Measurements from ENCODE around the gene NR6A1. TPM values are rescaled to one million over a fixed set of nuclear protein-coding genes. Genes with fewer than 3 reads are reported as not detected.

The NR6A1 gene
- polyA plus RNA-seq, 3 donors, result 0.13 to 0.61 (median 0.22) TPM

GRCh38 chr9:124799274-124800006 lies 28.3 kb upstream of the NR6A1 start:
- WGBS, 3 donors, result 49 to 88% (median 86%) methylated on average over 12 to 13 of the region's 13 CpGs
- no peak overlapping the region for H3K27ac ChIP-seq (ENCODE audit: low read depth, low read length)

GRCh38 chr9:124797343-124798103 lies 26.4 kb upstream of the NR6A1 start:
- WGBS, 3 donors, result 44 to 53% (median 45%) methylated on average over 10 of the region's 10 CpGs
- H3K27ac ChIP-seq (ENCODE audit: low read depth, low read length), result no peak overlapping the region

DNA sequence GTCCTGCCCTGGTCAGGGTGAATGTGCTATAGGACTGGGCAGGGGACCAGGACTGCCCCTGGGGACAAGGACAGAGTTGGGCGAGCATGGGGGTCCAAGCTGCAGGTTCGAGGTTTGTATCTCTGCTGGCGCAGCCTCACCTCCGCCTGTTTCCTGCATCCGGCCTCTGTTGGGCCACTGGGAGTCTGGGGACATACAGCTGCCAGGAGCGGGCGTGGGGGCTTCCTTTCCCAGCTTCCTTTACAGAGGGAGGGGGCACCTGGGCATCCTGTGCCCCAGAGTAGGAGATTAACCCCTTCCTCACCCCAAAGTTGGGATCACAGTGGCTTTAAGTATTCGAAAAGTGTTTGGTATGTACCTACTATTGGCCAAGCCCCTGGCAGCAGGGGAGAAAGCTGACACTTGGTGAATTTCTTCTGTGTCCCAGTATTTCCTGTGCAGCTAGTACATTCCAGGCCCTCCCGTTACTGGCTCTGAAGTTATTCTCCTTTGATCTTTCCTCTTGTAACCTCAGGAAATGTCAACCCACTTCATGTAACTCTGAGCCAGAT lies 24.8 kb upstream of the NR6A1 start:
- 43 to 82% (median 45%) methylated on average over 9 of the region's 9 CpGs for WGBS, 3 donors
- H3K27ac ChIP-seq (ENCODE audit: low read depth, low read length), result no peak overlapping the region

DNA sequence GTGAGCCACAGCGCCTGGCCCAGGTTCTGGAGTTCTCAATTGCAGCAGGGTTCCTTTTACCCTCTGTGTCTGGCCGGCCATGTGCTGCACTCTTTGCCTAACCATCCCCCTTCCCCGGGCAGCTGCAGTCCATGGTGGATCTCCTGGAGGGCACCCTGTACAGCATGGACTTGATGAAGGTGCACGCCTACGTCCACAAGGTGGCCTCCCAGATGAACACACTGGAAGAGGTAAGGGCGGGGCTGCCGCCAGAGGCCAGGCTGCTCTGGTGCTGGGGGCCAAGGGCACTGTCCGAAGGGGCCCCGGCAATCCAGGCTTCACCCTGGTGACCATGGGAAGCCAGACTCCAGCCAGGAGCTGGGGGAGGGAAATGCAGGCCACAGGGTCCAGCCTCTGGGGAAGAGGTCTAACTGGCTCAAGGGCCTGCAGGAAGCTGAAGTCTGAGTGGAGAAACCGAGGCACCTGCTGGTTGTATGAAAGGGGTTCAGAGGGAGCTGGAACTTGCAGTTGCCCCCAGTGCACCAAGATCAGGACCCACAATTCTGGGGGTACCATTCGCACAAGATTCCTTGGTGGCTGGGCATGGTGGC lies 23.9 kb upstream of the NR6A1 start:
- H3K27ac ChIP-seq (ENCODE audit: low read depth, low read length), result no peak overlapping the region

GRCh38 chr9:124793015-124793541 lies 22.0 kb upstream of the NR6A1 start:
- H3K27ac ChIP-seq (ENCODE audit: low read depth, low read length), result no peak overlapping the region
- WGBS, 3 donors, result 43 to 55% (median 51%) methylated on average over 9 of the region's 9 CpGs

More for the DNA sequence above, 23.9 kb upstream of the NR6A1 start:
- WGBS, 3 donors, result 54 to 81% (median 75%) methylated on average over 11 of the region's 11 CpGs

DNA sequence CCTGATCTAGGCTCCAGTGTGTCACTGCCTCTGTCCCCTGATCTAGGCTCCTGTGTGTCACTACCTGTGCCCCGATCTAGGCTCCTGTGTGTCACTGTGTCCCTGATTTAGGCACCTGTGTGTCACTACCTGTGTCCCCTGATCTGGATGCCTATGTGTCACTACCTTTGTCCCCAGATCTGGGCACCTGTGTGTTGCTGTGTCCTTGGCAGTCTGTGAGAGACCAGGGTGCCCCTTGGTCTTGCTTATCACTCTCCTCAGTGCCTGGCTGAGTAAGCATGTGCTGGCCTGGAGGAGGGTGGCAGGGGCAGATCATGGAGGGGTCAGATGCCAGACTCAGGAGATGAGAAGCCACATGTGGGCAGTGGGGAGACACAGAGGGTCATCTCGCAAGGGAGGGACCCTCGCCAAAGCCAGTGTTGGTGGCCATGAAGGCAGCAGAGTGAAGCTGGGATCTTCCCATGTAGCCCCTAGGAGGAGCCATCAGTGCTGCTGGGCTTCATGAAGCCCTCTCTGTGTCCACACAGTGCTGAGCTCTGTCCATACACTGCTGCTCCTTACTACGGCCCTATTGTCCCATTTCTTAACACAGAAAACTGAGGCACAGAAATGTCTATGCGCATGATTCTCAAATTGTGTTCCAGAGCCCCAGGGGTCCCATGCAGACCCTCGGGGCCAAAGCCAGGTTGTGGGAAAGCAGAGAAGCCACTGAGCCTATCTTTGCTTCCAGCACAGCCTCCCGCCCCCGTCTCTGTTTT lies 21.3 kb upstream of the NR6A1 start:
- no peak overlapping the region for H3K27ac ChIP-seq (ENCODE audit: low read depth, low read length)
- WGBS, 3 donors, result 80 to 84% (median 82%) methylated on average over 8 of the region's 8 CpGs

DNA sequence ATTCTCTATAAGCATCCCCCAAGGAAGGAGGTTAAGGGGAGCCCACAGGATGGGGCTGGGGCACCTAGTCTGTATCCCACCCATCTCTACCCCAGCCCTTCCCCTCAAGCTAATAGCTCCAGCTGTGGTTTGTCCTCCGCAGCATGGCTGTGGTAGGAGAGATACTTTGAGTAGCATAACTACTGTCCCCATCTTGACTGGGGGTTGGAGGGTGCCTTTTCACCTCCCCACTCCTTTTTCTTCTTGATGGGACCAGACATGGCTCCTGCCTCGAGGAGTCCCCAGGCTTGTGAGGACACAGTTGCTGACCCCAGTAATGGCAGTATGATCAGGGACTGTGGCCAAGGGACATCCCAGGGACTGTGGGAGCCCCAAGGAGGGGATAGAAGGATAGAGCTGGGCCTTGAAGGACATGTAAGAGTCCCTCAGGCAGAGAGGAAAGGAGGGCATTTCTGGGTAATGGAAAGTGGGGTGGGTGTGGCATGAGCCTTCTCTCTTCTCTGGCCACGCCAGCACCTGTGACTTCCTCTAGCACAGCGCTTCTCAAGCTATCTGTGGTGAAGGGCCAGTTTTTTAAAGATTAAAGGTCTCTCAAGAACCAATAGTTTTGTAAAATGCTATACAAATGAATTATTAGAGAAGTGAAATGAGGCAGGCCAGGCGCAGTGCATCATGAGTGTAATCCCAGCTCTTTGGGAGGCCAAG lies 19.8 kb upstream of the NR6A1 start:
- no peak overlapping the region for H3K27ac ChIP-seq (ENCODE audit: low read depth, low read length)
- 84 to 92% (median 89%) methylated on average over 5 of the region's 5 CpGs for WGBS, 3 donors

DNA sequence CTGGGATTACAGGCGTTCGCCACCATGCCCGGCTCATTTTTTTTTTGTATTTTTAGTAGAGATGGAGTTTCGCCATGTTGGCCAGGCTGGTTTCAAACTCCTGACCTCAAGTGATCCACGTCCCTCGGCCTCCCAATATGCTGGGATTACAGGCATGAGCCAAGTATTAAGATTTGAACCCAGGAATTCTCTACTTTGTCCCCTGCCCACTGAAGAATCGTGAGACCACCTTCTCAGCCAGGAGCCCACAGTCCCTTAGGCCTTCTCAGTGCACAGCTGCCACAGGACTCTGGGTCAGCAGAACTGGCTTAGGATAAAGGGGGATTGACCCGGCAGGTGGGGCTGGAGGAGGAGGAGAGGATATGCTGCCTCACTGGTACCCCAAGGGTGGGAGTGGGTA lies 19.2 kb upstream of the NR6A1 start:
- no peak overlapping the region for H3K27ac ChIP-seq (ENCODE audit: low read depth, low read length)
- whole genome bisulfite sequencing, 3 donors, result 92 to 94% (median 93%) methylated on average over 8 of the region's 8 CpGs

- H3K27ac ChIP-seq (ENCODE audit: low read depth, low read length), result no peak overlapping the region
- 85 to 95% (median 88%) methylated on average over 2 of the region's 2 CpGs for WGBS, 3 donors
These were observed 18.4 kb upstream of the NR6A1 start for GRCh38 chr9:124789531-124789930.

GRCh38 chr9:124788542-124789217 lies 17.6 kb upstream of the NR6A1 start:
- H3K27ac ChIP-seq (ENCODE audit: low read depth, low read length), result no peak overlapping the region
- 90 to 97% (median 97%) methylated on average over 3 of the region's 3 CpGs for WGBS, 3 donors

DNA sequence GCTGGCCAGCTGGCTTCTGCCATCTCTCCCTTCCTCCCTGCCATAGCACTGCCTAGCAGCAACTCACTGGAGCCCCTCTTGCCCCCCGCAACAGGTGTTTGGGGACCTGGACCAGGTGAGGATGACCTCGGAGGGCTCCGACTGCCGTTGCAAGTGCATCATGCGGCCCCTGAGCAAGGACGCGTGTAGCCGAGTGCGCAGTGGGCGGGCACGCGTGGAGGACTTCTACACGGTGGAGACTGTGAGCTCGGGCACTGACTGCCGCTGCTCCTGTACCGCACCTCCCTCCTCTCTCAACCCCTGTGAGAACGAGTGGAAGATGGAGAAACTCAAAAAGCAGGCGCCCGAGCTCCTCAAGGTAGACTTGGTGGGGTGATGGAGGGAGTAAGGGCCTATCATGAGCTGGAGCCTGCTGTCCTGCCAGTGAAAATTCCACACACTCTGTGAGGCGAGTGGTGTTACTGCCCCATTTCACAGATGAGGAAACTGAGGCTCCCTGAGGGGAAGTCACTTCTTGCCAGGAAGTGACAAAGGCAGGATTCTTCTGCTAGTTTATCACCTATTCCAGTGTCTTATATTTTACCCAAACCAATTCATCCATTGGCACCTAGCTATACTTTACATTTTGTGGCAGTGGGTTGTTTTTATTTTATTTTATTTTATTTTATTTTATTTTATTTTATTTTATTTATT lies 15.9 kb upstream of the NR6A1 start:
- H3K27ac ChIP-seq (ENCODE audit: low read depth, low read length), result no peak overlapping the region
- 95 to 96% (median 95%) methylated on average over 20 of the region's 20 CpGs for WGBS, 3 donors

DNA sequence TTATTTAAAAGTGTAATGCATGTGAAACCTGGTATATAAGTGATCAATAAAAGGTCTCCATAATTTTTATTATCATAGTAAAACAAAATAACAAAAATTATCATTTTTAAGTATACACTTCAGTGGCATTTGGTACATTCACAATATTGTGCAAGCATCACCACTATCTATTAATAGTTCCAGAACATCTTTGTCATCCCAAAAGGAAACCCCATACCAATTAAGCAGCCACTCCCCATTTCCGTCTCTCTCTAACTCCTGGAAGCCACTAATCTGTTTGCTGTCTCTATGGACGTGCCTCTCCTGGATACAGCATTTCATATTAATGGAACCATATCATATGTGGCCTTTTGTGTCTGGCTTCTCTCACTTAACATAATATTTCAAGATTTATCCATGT lies 13.4 kb upstream of the NR6A1 start:
- 9 to 76% (median 12%) methylated on average over 2 of the region's 2 CpGs for WGBS, 3 donors
- H3K27ac ChIP-seq (ENCODE audit: low read depth, low read length), result no peak overlapping the region

DNA sequence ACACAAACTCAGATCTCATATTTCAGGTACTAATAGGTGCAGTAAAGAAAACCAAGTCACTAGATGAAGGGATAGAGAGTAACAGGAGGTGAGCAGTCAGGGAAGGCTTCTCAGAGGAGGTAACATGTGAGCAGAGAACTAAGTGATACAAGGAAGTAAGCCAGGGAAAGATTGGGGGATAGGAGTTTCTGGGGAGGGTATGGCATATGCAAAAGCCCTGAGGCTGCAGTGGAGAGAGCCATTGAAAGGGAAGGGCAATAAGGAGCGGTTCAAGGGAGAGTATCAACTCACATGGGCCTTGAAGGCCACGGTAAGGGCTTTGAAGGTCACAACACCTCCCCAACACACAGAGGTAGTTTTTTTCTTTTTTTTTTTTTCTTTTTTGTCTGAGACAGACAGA lies 12.7 kb upstream of the NR6A1 start:
- WGBS, 3 donors, result 45 to 86% (median 85%) methylated on average over 2 of the region's 2 CpGs

DNA sequence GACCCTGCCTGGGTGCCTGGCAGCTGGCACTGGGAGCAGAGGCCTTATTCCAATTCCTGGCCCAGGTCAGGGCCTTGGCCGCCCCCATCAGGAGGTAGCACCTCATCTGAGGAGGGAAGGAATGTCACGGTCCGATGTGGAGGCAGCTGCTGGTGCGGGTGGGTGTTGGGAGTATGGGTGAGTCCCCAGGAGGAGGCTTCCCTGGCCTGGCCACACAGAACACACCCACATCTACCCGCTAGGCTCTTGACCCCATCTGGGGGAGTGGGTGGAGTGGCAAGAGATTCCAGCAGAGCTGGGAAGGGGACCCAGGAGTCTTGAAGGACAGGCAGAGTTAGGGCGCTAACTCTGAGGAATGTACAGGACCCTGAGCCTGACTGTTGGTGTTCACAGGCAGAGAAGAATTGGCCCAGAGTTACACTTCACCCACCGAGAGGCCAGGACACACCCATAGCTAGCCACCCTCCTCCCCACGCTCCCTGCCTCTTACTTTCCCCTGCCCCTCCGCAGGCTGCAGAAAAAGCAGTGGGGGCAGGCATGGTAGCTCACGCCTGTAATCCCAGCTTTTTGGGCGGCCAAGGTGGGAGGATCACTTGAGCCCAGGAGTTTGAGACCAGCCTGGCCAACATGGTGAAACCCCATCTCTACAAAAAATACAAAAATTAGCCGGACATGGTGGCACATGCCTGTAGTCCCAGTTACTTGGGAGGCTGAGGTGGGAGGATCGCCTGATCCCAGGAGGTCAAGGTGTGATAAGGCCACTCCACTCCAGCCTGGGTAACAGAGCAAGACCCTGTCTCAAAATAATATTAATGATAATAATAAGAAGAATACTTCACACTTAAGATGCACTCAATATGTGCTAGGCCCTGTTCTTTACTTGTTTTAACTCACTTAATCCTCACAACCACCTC lies 11.8 kb upstream of the NR6A1 start:
- H3K27ac ChIP-seq (ENCODE audit: low read depth, low read length), result no peak overlapping the region
- 74 to 84% (median 81%) methylated on average over 13 of the region's 13 CpGs for whole genome bisulfite sequencing, 3 donors

More for the DNA sequence above, 12.7 kb upstream of the NR6A1 start:
- no peak overlapping the region for H3K27ac ChIP-seq (ENCODE audit: low read depth, low read length)

DNA sequence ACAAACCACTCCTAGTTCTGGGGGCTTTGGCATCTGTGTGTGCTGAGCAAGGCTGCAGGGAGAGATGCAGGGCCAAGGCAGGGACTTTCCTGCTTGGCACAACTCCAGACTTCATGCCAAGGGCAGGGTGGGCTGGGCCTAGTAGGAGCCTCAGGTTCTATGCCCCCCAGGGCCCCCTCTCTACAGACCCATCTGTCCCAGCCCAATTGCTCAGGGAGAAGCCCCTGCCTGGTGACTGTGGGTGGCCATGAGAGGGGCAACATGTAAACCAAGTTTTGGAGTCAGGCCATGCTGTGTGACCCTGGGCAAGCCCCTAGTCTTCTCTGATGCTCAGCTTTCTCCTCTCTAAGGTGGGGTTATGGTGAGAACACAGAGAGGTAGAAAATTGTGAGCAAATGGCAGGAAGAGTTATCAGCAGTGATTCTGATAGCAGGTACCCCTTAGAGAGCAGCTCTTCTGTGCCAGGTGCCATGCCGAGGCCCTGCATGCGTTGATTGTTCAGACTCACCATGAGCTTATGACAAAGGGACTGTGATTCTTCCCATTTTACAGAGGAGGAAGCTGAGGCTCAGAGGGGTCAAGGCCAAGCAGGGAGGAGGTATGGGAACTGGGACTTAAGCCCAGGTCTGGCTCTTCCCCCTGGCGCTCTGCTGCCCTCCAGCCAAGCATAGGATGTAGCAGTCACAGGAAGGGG lies 11.0 kb upstream of the NR6A1 start:
- no peak overlapping the region for H3K27ac ChIP-seq (ENCODE audit: low read depth, low read length)
- 70 to 91% (median 84%) methylated on average over 2 to 3 of the region's 3 CpGs for WGBS, 3 donors

Measured in adipose tissue (tissue), 3 donors.